K562 (cell line): ENCODE data around the gene SCAP. TPM values are rescaled to one million over a fixed set of nuclear protein-coding genes. Genes with fewer than 3 reads are reported as not detected.

Experiments used
- ATF1 ChIP-seq, 2 experiments: fragments of 450-650 bp in 1 of 2; IDR thresholded peaks; 2 replicates each; pipeline ENCODE4 v1.6.1; 2016; ENCODE audit warnings: missing compliant biosample characterization in 1 of 2, missing genetic modification characterization in 1 of 2
- CHCHD3 ChIP-seq: fragments of 250-450 bp; sonication (Bioruptor Pico); IDR thresholded peaks from 2 replicates; pipeline ENCODE4 v2.1.2; 2022; ENCODE audit warnings: mild to moderate bottlenecking
- DACH1 ChIP-seq: fragments of 450-650 bp; IDR thresholded peaks from 2 replicates; pipeline ENCODE4 v1.6.1; 2018; ENCODE audit not compliant: partially characterized antibody
- DPF2 ChIP-seq: fragments of 450-650 bp; IDR thresholded peaks from 2 replicates; pipeline ENCODE4 v1.6.1; 2016
- EWSR1 ChIP-seq: fragments of 450-650 bp; IDR thresholded peaks from 2 replicates; pipeline ENCODE4 v1.6.1; 2018; ENCODE audit warnings: borderline replicate concordance, mild to moderate bottlenecking, low read depth, moderate library complexity; ENCODE audit not compliant: partially characterized antibody
- HDAC3 ChIP-seq: fragments of 450-650 bp; IDR thresholded peaks from 2 replicates; pipeline ENCODE4 v1.6.1; 2018; ENCODE audit warnings: borderline replicate concordance, mild to moderate bottlenecking, moderate library complexity; ENCODE audit not compliant: partially characterized antibody
- HDGF ChIP-seq: fragments of 450-650 bp; IDR thresholded peaks from 2 replicates; pipeline ENCODE4 v1.6.1; 2016
- MAFK ChIP-seq: IDR thresholded peaks from 2 replicates; pipeline ENCODE4 v1.6.1; 2011; ENCODE audit warnings: low read length, improper control_type of control experiment
- MAZ ChIP-seq, 2 experiments: fragments of 450-650 bp in 1 of 2; sonication (generic) in 1 of 2; formaldehyde crosslinking; IDR thresholded peaks in 1 of 2; conservative IDR thresholded peaks in 1 of 2; 2 replicates each; pipeline versions ENCODE4 v1.4.0 to v1.5.0; 2020; ENCODE audit warnings: mild to moderate bottlenecking in 1 of 2, missing genetic modification reagents in 1 of 2
- POLR2AphosphoS2 ChIP-seq: IDR thresholded peaks from 2 replicates; pipeline ENCODE4 v1.6.1; 2012; ENCODE audit warnings: low read length, improper control_type of control experiment
- PRPF4 ChIP-seq: fragments of 200-400 bp; formaldehyde crosslinking; IDR thresholded peaks from one replicate; pipeline ENCODE4 v1.6.1; 2017; ENCODE audit warnings: low read length, low read depth, mild to moderate bottlenecking; ENCODE audit not compliant: insufficient read depth, poor library complexity, severe bottlenecking
- PTRF ChIP-seq: fragments of 450-650 bp; IDR thresholded peaks from 2 replicates; pipeline ENCODE4 v1.6.1; 2016; ENCODE audit warnings: mild to moderate bottlenecking, missing genetic modification characterization, missing compliant biosample characterization
- RREB1 ChIP-seq: fragments of 250-450 bp; sonication (Bioruptor Pico); IDR thresholded peaks from 2 replicates; pipeline ENCODE4 v1.4.0; 2020
- SP1 ChIP-seq: sonication (generic); formaldehyde crosslinking; IDR thresholded peaks from 2 replicates; pipeline ENCODE4 v1.8.1; 2022; ENCODE audit warnings: mild to moderate bottlenecking, missing genetic modification reagents
- THAP7 ChIP-seq: fragments of 250-450 bp; sonication (Bioruptor Pico); IDR thresholded peaks from 2 replicates; pipeline ENCODE4 v1.5.0; 2021
- ZNF239 ChIP-seq: fragments of 250-450 bp; sonication (Bioruptor Pico); IDR thresholded peaks from 2 replicates; pipeline ENCODE4 v1.4.0; 2020; ENCODE audit warnings: mild to moderate bottlenecking
- ZNF584 ChIP-seq: fragments of 200-800 bp; sonication (Bioruptor generic); IDR thresholded peaks from 2 replicates; pipeline ENCODE4 v1.6.1; 2016; ENCODE audit warnings: low read depth, mild to moderate bottlenecking, missing genetic modification characterization, missing compliant biosample characterization
- ZNF695 ChIP-seq: fragments of 450-650 bp; formaldehyde crosslinking; IDR thresholded peaks from 2 replicates; pipeline ENCODE4 v1.4.0; 2020; ENCODE audit warnings: mild to moderate bottlenecking, moderate library complexity
- polyA plus RNA-seq, 8 experiments: library from polyadenylated mRNA; depleted of rRNA in 4 of 8; stranded (reverse) in 5 of 8; unstranded in 3 of 8; fragments of >200 nt; fragmentation: Nextera tagmentation in 2 of 8; fragmentation: Illumina TruSeq in 1 of 8; extraction: Ambion mirVana in 2 of 8; extraction: Trizol in 1 of 8; gene quantifications; 2 replicates each; pipeline versions ENCODE4 v1.2.1 to v1.2.3, GENCODE V29; 2011 to 2014; ENCODE audit warnings: inconsistent platforms in 1 of 8, missing spikeins in 1 of 8
- total RNA-seq, 7 experiments: library from RNA; depleted of rRNA in 6 of 7; stranded (reverse); fragments of >200 nt in 6 of 7; fragmentation: Illumina TruSeq in 2 of 7; extraction: Trizol in 2 of 7; gene quantifications; 2 replicates each; pipeline versions ENCODE4 v1.2.1 to v1.2.3, GENCODE V29; 2011 to 2021; ENCODE audit warnings: low replicate concordance in 1 of 7
- TF ChIP-seq, protein P1 (sequence below): fragments of 250-450 bp; sonication (Bioruptor Pico); IDR thresholded peaks from 2 replicates; pipeline ENCODE4 v1.5.0; 2022; ENCODE audit warnings: mild to moderate bottlenecking

SCAP gene
- total and polyA plus RNA-seq, 9 of the 15 experiments (the other 6 are each of a cell fraction or from before 2014, with no cell fraction given), result 2.6 to 104 (median 37.8) TPM

GRCh38 chr3:47522082-47522987 is 46.6 kb upstream of the SCAP start (continued):
- TF ChIP-seq CHCHD3 (no peak), THAP7 (CRISPR knock-in tag) (no peak), DACH1 (no peak), PTRF (tag) (no peak), HDAC3 (no peak), SP1 (CRISPR knock-in tag) (no peak), EWSR1 (no peak), RREB1 (CRISPR knock-in tag) (no peak), ZNF584 (CRISPR knock-in tag) (no peak), MAFK (peak; percentile 26; the same call in 1 of the 2 replicates), DPF2 (no peak), HDGF (peak; percentile 83), ATF1 (CRISPR knock-in tag; IDR thresholded peaks at IDR 0.05) (no peak), ATF1 (tag; IDR thresholded peaks at IDR 0.05) (peak; percentile 47; the same call in 1 of the 2 replicates), MAZ (CRISPR knock-in tag; conservative IDR thresholded peaks at IDR 0.05 in 1 of 2, IDR thresholded peaks at IDR 0.05 in 1 of 2) (peak; percentile 27 to 87; a peak in 3 of 4 replicates), ZNF239 (CRISPR knock-in tag) (no peak), PRPF4 (no peak), POLR2AphosphoS2 (no peak), ZNF695 (CRISPR knock-in tag) (no peak)
- TF ChIP-seq, protein P1, sequence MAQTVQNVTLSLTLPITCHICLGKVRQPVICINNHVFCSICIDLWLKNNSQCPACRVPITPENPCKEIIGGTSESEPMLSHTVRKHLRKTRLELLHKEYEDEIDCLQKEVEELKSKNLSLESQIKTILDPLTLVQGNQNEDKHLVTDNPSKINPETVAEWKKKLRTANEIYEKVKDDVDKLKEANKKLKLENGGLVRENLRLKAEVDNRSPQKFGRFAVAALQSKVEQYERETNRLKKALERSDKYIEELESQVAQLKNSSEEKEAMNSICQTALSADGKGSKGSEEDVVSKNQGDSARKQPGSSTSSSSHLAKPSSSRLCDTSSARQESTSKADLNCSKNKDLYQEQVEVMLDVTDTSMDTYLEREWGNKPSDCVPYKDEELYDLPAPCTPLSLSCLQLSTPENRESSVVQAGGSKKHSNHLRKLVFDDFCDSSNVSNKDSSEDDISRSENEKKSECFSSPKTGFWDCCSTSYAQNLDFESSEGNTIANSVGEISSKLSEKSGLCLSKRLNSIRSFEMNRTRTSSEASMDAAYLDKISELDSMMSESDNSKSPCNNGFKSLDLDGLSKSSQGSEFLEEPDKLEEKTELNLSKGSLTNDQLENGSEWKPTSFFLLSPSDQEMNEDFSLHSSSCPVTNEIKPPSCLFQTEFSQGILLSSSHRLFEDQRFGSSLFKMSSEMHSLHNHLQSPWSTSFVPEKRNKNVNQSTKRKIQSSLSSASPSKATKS (CRISPR knock-in tag), result no peak
